Natural killer cell (primary cell): ENCODE data around the gene BCL2L14. TPM values are rescaled to one million over a fixed set of nuclear protein-coding genes. Genes with fewer than 3 reads are reported as not detected.

Experiments
- ATAC-seq, 3 donors: fragments of 150-1000 bp in 2 of 3; fragments of 200-7000 bp in 1 of 3; cut with Tn5 transposase; 1 replicate in 1 of 3; 2 replicates in 2 of 3; pipeline ENCODE4 v1.10.0; 2021; ENCODE audit warnings: mild to moderate bottlenecking in 2 of 3, moderate library complexity in 2 of 3
- DNase-seq, 2 donors: peaks; one replicate each; pipeline versions ENCODE4 v3.0.0 to v3.0.0-alpha.2; 2013 to 2021; ENCODE audit warnings: mixed read lengths in 1 of 2
- H3K27ac ChIP-seq: one replicate; pipeline ENCODE4 v1.5.1; 2013; ENCODE audit warnings: mild to moderate bottlenecking, low read length
- H3K27me3 ChIP-seq: one replicate; pipeline ENCODE4 v1.6.1; 2013; ENCODE audit warnings: low read length; ENCODE audit not compliant: control insufficient read depth, insufficient read depth
- H3K36me3 ChIP-seq: one replicate; pipeline ENCODE4 v1.6.1; 2013; ENCODE audit warnings: low read length; ENCODE audit not compliant: control insufficient read depth, insufficient read depth
- H3K4me1 ChIP-seq: one replicate; pipeline ENCODE4 v1.6.1; 2013; ENCODE audit warnings: low read length; ENCODE audit not compliant: control insufficient read depth, insufficient read depth
- H3K4me3 ChIP-seq: one replicate; pipeline ENCODE4 v1.5.1; 2013; ENCODE audit warnings: low read length
- H3K9me3 ChIP-seq: one replicate; pipeline ENCODE4 v1.6.1; 2013; ENCODE audit warnings: low read length; ENCODE audit not compliant: control insufficient read depth, insufficient read depth
- H3K27ac Mint-ChIP-seq, 2 donors: one replicate each; pipeline ENCODE4 v1.8.0; 2022; ENCODE audit warnings: mild to moderate bottlenecking in 2 of 2, mixed read lengths in 2 of 2, moderate library complexity in 1 of 2
- H3K27me3 Mint-ChIP-seq, 2 donors: one replicate each; pipeline ENCODE4 v1.8.0; 2022; ENCODE audit warnings: low read depth in 2 of 2, mixed read lengths in 2 of 2
- H3K36me3 Mint-ChIP-seq: one replicate; pipeline ENCODE4 v1.8.0; 2022; ENCODE audit warnings: mixed read lengths
- H3K4me1 Mint-ChIP-seq, 2 donors: one replicate each; pipeline ENCODE4 v1.8.0; 2022; ENCODE audit warnings: mixed read lengths in 2 of 2
- H3K4me3 Mint-ChIP-seq: one replicate; pipeline ENCODE4 v1.8.0; 2022; ENCODE audit warnings: mild to moderate bottlenecking, moderate library complexity, mixed read lengths
- H3K9me3 Mint-ChIP-seq, 2 donors: one replicate each; pipeline ENCODE4 v1.8.0; 2022; ENCODE audit warnings: mixed read lengths in 2 of 2
- WGBS: methylation state at CpG from one replicate; pipeline ENCODE4 v1.1.7; 2013; ENCODE audit warnings: missing lambda C conversion rate; ENCODE audit not compliant: insufficient coverage; 5-methylcytosine and 5-hydroxymethylcytosine counted together
- intact Hi-C: fragments of 100-400 bp; cut with micrococcal nuclease; formaldehyde crosslinking; loops from one replicate; pipeline ENCODE4 v1.14.2; 2022
- total RNA-seq, 4 donors: library from RNA; stranded (reverse); fragments of 120-200 nt in 1 of 4; gene quantifications; one replicate each; pipeline versions ENCODE4 v1.2.3 to v1.2.4, GENCODE V29; 2013 to 2022
- TF ChIP-seq, protein P1 (sequence below): fragments of 200-600 bp; IDR thresholded peaks from one replicate; pipeline ENCODE4 v1.8.0; 2022; ENCODE audit warnings: antibody characterized with exemption

Gene BCL2L14
- total RNA-seq, 3 donors from 2014 or later (not counting 1 experiment from before 2014, with no cell fraction given), result 0.49 TPM; not detected in 2

GRCh38 chr12:12056951-12057350 is 13.8 kb upstream of the BCL2L14 start:
- Mint-ChIP-seq H3K27ac (no peak overlapping the region), H3K27me3 (peaks cover 6 to 17% of the 10 kb centered on the region in 2 donors), H3K4me3 (no peak overlapping the region), H3K4me1 (no peaks in the 10 kb centered on the region), H3K9me3 (no peaks in the 10 kb centered on the region), H3K36me3 (no peaks in the 10 kb centered on the region)
- H3K4me1 ChIP-seq, result no peaks in the 10 kb centered on the region
- ATAC-seq (no peak), DNase-seq (no peak)
- no peaks in the 10 kb centered on the region for H3K27me3 ChIP-seq
- TF ChIP-seq, protein P1, sequence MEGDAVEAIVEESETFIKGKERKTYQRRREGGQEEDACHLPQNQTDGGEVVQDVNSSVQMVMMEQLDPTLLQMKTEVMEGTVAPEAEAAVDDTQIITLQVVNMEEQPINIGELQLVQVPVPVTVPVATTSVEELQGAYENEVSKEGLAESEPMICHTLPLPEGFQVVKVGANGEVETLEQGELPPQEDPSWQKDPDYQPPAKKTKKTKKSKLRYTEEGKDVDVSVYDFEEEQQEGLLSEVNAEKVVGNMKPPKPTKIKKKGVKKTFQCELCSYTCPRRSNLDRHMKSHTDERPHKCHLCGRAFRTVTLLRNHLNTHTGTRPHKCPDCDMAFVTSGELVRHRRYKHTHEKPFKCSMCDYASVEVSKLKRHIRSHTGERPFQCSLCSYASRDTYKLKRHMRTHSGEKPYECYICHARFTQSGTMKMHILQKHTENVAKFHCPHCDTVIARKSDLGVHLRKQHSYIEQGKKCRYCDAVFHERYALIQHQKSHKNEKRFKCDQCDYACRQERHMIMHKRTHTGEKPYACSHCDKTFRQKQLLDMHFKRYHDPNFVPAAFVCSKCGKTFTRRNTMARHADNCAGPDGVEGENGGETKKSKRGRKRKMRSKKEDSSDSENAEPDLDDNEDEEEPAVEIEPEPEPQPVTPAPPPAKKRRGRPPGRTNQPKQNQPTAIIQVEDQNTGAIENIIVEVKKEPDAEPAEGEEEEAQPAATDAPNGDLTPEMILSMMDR, result no peak
- 80% methylated on average over 1 of the region's 4 CpGs for WGBS
- H3K9me3 ChIP-seq, result no peaks in the 10 kb centered on the region
- H3K36me3 ChIP-seq, result no peaks in the 10 kb centered on the region
- intact Hi-C loops, result no loop called here
- H3K27ac ChIP-seq, result no peak overlapping the region
- H3K4me3 ChIP-seq, result no peak overlapping the region

- Histone ChIP-seq H3K9me3 (no peaks in the 10 kb centered on the region), H3K27ac (no peak overlapping the region), H3K4me1 (no peaks in the 10 kb centered on the region), H3K27me3 (no peaks in the 10 kb centered on the region), H3K36me3 (no peaks in the 10 kb centered on the region), H3K4me3 (no peak overlapping the region)
- H3K27ac Mint-ChIP-seq, result no peak overlapping the region
- no peaks in the 10 kb centered on the region for H3K36me3 Mint-ChIP-seq
- no peak overlapping the region for H3K4me3 Mint-ChIP-seq
- TF ChIP-seq, protein P1, result no peak
- no peaks in the 10 kb centered on the region for H3K9me3 Mint-ChIP-seq
- ATAC-seq, result no peak
- peaks cover 14 to 15% of the 10 kb centered on the region in 2 donors for H3K27me3 Mint-ChIP-seq
- H3K4me1 Mint-ChIP-seq, result no peaks in the 10 kb centered on the region
- intact Hi-C loops, result no loop called here
- 90% methylated on average over 4 of the region's 4 CpGs for WGBS
- DNase-seq, result no peak
Observed at GRCh38 chr12:12064596-12064995, 6.1 kb upstream of the BCL2L14 start.

DNA sequence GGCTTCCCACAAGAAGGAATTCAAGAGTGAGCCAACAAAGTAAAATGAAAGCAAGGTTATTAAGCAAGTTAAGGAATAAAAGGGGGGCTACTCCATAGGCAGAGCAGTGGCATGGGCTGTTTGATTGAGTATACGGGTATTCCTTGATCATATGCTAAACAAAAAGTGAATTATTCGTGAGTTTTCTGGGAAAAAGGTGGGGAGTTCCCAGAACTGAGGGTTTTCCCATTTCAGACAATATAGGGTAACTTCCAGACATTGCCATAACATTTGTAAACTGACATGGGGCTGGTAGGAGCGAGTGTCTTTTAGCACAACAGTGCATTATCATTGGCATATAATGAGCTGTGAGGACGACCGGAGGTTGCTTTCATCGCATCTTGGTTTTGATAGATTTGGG is 2.0 kb upstream of the BCL2L14 start:
- Mint-ChIP-seq H3K36me3 (no peaks in the 10 kb centered on the region), H3K27ac (no peak overlapping the region)

More for the DNA sequence above, 2.0 kb upstream of the BCL2L14 start:
- Histone ChIP-seq H3K9me3 (no peaks in the 10 kb centered on the region), H3K36me3 (no peaks in the 10 kb centered on the region), H3K4me1 (peaks cover 5% of the 10 kb centered on the region), H3K27ac (no peak overlapping the region), H3K27me3 (no peaks in the 10 kb centered on the region), H3K4me3 (no peak overlapping the region)
- H3K27me3 Mint-ChIP-seq, result peaks cover 10 to 34% of the 10 kb centered on the region in 2 donors
- TF ChIP-seq, protein P1, result no peak
- WGBS, result 86% methylated on average over 6 of the region's 6 CpGs
- ATAC-seq (no peak), DNase-seq (no peak)
- no peak overlapping the region for H3K4me3 Mint-ChIP-seq
- no peaks in the 10 kb centered on the region for H3K9me3 Mint-ChIP-seq
- intact Hi-C loops, result no loop called here
- no peaks in the 10 kb centered on the region for H3K4me1 Mint-ChIP-seq
